HEK293 (cell line): ENCODE data around the gene NFATC3.

Source experiments
- AEBP2 ChIP-seq: fragments of 450-650 bp; formaldehyde crosslinking; IDR thresholded peaks from 2 replicates; pipeline ENCODE4 v1.5.1; 2016; ENCODE audit warnings: missing biosample characterization, missing genetic modification characterization, borderline replicate concordance
- FEZF1 ChIP-seq: fragments of 450-650 bp; formaldehyde crosslinking; IDR thresholded peaks from 2 replicates; pipeline ENCODE4 v1.5.1; 2016; ENCODE audit warnings: missing biosample characterization, missing genetic modification characterization
- HIC1 ChIP-seq: fragments of 450-650 bp; formaldehyde crosslinking; IDR thresholded peaks from 2 replicates; pipeline ENCODE4 v1.5.1; 2016; ENCODE audit warnings: missing biosample characterization, missing genetic modification characterization
- KLF10 ChIP-seq: fragments of 450-650 bp; IDR thresholded peaks from 2 replicates; pipeline ENCODE4 v1.5.1; 2018; ENCODE audit warnings: missing biosample characterization, mild to moderate bottlenecking, missing genetic modification characterization
- KLF16 ChIP-seq: fragments of 450-650 bp; formaldehyde crosslinking; IDR thresholded peaks from 2 replicates; pipeline ENCODE4 v1.5.1; 2017; ENCODE audit warnings: missing biosample characterization, missing genetic modification characterization
- MYNN ChIP-seq: fragments of 450-650 bp; formaldehyde crosslinking; IDR thresholded peaks from 2 replicates; pipeline ENCODE4 v1.5.1; 2016; ENCODE audit warnings: missing biosample characterization, missing genetic modification characterization, borderline replicate concordance
- MZF1 ChIP-seq: fragments of 450-650 bp; formaldehyde crosslinking; IDR thresholded peaks from 2 replicates; pipeline ENCODE4 v1.5.1; 2017; ENCODE audit warnings: missing biosample characterization, missing genetic modification characterization, borderline replicate concordance
- OVOL3 ChIP-seq: fragments of 450-650 bp; formaldehyde crosslinking; IDR thresholded peaks from 2 replicates; pipeline ENCODE4 v1.5.1; 2016; ENCODE audit warnings: missing biosample characterization, missing genetic modification characterization
- ZBTB11 ChIP-seq: fragments of 450-650 bp; formaldehyde crosslinking; conservative IDR thresholded peaks from 2 replicates; pipeline ENCODE4 v1.5.1; 2016; ENCODE audit warnings: low read depth, missing biosample characterization, missing genetic modification characterization
- ZFP37 ChIP-seq: fragments of 450-650 bp; formaldehyde crosslinking; IDR thresholded peaks from 2 replicates; pipeline ENCODE4 v1.5.1; 2016; ENCODE audit warnings: missing biosample characterization, missing genetic modification characterization
- ZNF112 ChIP-seq: fragments of 450-650 bp; formaldehyde crosslinking; IDR thresholded peaks from 2 replicates; pipeline ENCODE4 v1.5.0; 2017; ENCODE audit warnings: missing biosample characterization, missing genetic modification characterization
- ZNF146 ChIP-seq: fragments of 450-650 bp; formaldehyde crosslinking; IDR thresholded peaks from 2 replicates; pipeline ENCODE4 v1.5.1; 2016; ENCODE audit warnings: missing biosample characterization, missing genetic modification characterization
- ZNF433 ChIP-seq: fragments of 450-650 bp; formaldehyde crosslinking; IDR thresholded peaks from 2 replicates; pipeline ENCODE4 v1.5.1; 2016; ENCODE audit warnings: missing biosample characterization, missing genetic modification characterization, low read depth
- ZNF473 ChIP-seq: fragments of 450-650 bp; formaldehyde crosslinking; IDR thresholded peaks from 2 replicates; pipeline ENCODE4 v1.5.1; 2017; ENCODE audit warnings: missing biosample characterization, missing genetic modification characterization
- ZNF510 ChIP-seq: fragments of 450-650 bp; formaldehyde crosslinking; IDR thresholded peaks from 2 replicates; pipeline ENCODE4 v1.5.1; 2018; ENCODE audit warnings: mild to moderate bottlenecking, missing genetic modification characterization, missing biosample characterization; ENCODE audit not compliant: insufficient replicate concordance
- ZNF514 ChIP-seq: fragments of 450-650 bp; formaldehyde crosslinking; IDR thresholded peaks from 2 replicates; pipeline ENCODE4 v1.5.1; 2016; ENCODE audit warnings: missing biosample characterization, missing genetic modification characterization
- ZNF521 ChIP-seq: fragments of 450-650 bp; formaldehyde crosslinking; IDR thresholded peaks from 2 replicates; pipeline ENCODE4 v1.5.1; 2017; ENCODE audit warnings: missing biosample characterization, mild to moderate bottlenecking, missing genetic modification characterization
- ZNF548 ChIP-seq: fragments of 450-650 bp; formaldehyde crosslinking; IDR thresholded peaks from 2 replicates; pipeline ENCODE4 v1.5.1; 2016; ENCODE audit warnings: missing biosample characterization, missing genetic modification characterization
- ZNF585B ChIP-seq: fragments of 450-650 bp; formaldehyde crosslinking; IDR thresholded peaks from 2 replicates; pipeline ENCODE4 v1.5.1; 2016; ENCODE audit warnings: missing biosample characterization, missing genetic modification characterization
- ZNF623 ChIP-seq: fragments of 450-650 bp; formaldehyde crosslinking; IDR thresholded peaks from 2 replicates; pipeline ENCODE4 v1.5.1; 2016; ENCODE audit warnings: missing biosample characterization, missing genetic modification characterization
- ZNF629 ChIP-seq: fragments of 450-650 bp; formaldehyde crosslinking; IDR thresholded peaks from 2 replicates; pipeline ENCODE4 v1.5.1; 2017; ENCODE audit warnings: missing biosample characterization, missing genetic modification characterization
- ZNF670 ChIP-seq: fragments of 450-650 bp; formaldehyde crosslinking; IDR thresholded peaks from 2 replicates; pipeline ENCODE4 v1.5.1; 2016; ENCODE audit warnings: missing biosample characterization, missing genetic modification characterization, low read depth
- ZNF777 ChIP-seq: fragments of 450-650 bp; formaldehyde crosslinking; IDR thresholded peaks from 2 replicates; pipeline ENCODE4 v1.5.1; 2017; ENCODE audit warnings: missing biosample characterization, missing genetic modification characterization, borderline replicate concordance
- ZSCAN16 ChIP-seq: fragments of 450-650 bp; formaldehyde crosslinking; IDR thresholded peaks from 2 replicates; pipeline ENCODE4 v1.5.1; 2016; ENCODE audit warnings: missing biosample characterization, missing genetic modification characterization
- TF ChIP-seq, protein P1 (sequence below): fragments of 450-650 bp; formaldehyde crosslinking; IDR thresholded peaks from 2 replicates; pipeline ENCODE4 v1.5.1; 2016; ENCODE audit warnings: missing biosample characterization, missing genetic modification characterization
- TF ChIP-seq, protein P2 (sequence below): fragments of 450-650 bp; formaldehyde crosslinking; IDR thresholded peaks from 2 replicates; pipeline ENCODE4 v1.5.1; 2016; ENCODE audit warnings: missing biosample characterization, missing genetic modification characterization
- TF ChIP-seq, protein P3 (sequence below): fragments of 450-650 bp; formaldehyde crosslinking; IDR thresholded peaks from 2 replicates; pipeline ENCODE4 v1.5.1; 2016; ENCODE audit warnings: missing biosample characterization, missing genetic modification characterization
- TF ChIP-seq, protein P4 (sequence below): fragments of 450-650 bp; formaldehyde crosslinking; IDR thresholded peaks from 2 replicates; pipeline ENCODE4 v1.5.1; 2016; ENCODE audit warnings: missing biosample characterization, missing genetic modification characterization

The NFATC3 gene

GRCh38 chr16:68084504-68085258 lies 489 bp upstream of the NFATC3 start (continued):
- TF ChIP-seq ZNF112 (tag by site-specific recombination) (no peak), ZNF521 (tag by site-specific recombination) (no peak), ZNF548 (tag by site-specific recombination) (no peak), AEBP2 (tag by site-specific recombination) (no peak), ZNF146 (no peak), ZNF510 (tag by site-specific recombination) (no peak), ZNF670 (no peak), ZBTB11 (peak; percentile 54), ZNF777 (tag by site-specific recombination) (peak; percentile 82), ZNF629 (no peak), KLF16 (tag by site-specific recombination) (peak; percentile 68), ZFP37 (tag by site-specific recombination) (no peak), ZSCAN16 (tag by site-specific recombination) (no peak), ZNF514 (tag by site-specific recombination) (no peak), HIC1 (tag by site-specific recombination) (no peak), OVOL3 (no peak), FEZF1 (0 out of 2 replicates have a peak, but pooled peaks have one; percentile 29), ZNF585B (tag by site-specific recombination) (no peak), ZNF473 (no peak), KLF10 (tag by site-specific recombination) (no peak), MYNN (tag by site-specific recombination) (no peak), ZNF623 (tag by site-specific recombination) (no peak), ZNF433 (no peak), MZF1 (tag by site-specific recombination) (peak; percentile 20; the same call in 1 of the 2 replicates)
- TF ChIP-seq, protein P1, sequence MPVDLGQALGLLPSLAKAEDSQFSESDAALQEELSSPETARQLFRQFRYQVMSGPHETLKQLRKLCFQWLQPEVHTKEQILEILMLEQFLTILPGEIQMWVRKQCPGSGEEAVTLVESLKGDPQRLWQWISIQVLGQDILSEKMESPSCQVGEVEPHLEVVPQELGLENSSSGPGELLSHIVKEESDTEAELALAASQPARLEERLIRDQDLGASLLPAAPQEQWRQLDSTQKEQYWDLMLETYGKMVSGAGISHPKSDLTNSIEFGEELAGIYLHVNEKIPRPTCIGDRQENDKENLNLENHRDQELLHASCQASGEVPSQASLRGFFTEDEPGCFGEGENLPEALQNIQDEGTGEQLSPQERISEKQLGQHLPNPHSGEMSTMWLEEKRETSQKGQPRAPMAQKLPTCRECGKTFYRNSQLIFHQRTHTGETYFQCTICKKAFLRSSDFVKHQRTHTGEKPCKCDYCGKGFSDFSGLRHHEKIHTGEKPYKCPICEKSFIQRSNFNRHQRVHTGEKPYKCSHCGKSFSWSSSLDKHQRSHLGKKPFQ (tag by site-specific recombination) = no peak
- TF ChIP-seq, protein P2, sequence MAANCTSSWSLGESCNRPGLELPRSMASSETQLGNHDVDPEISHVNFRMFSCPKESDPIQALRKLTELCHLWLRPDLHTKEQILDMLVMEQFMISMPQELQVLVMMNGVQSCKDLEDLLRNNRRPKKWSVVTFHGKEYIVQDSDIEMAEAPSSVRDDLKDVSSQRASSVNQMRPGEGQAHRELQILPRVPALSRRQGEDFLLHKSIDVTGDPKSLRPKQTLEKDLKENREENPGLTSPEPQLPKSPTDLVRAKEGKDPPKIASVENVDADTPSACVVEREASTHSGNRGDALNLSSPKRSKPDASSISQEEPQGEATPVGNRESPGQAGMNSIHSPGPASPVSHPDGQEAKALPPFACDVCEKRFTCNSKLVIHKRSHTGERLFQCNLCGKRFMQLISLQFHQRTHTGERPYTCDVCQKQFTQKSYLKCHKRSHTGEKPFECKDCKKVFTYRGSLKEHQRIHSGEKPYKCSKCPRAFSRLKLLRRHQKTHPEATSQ (tag by site-specific recombination) = no peak
- TF ChIP-seq, protein P3, sequence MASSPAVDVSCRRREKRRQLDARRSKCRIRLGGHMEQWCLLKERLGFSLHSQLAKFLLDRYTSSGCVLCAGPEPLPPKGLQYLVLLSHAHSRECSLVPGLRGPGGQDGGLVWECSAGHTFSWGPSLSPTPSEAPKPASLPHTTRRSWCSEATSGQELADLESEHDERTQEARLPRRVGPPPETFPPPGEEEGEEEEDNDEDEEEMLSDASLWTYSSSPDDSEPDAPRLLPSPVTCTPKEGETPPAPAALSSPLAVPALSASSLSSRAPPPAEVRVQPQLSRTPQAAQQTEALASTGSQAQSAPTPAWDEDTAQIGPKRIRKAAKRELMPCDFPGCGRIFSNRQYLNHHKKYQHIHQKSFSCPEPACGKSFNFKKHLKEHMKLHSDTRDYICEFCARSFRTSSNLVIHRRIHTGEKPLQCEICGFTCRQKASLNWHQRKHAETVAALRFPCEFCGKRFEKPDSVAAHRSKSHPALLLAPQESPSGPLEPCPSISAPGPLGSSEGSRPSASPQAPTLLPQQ (tag by site-specific recombination) = peak; percentile 81
- TF ChIP-seq, protein P4, sequence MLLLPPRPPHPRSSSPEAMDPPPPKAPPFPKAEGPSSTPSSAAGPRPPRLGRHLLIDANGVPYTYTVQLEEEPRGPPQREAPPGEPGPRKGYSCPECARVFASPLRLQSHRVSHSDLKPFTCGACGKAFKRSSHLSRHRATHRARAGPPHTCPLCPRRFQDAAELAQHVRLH (tag by site-specific recombination) = no peak
